GM21447 (cell line): ENCODE measurements around the gene LPAR3.

Source experiments
- ATAC-seq: cut with Tn5 transposase; IDR thresholded peaks from one replicate; pipeline ENCODE4 v1.9.1; 2021; ENCODE audit not compliant: unreplicated experiment

LPAR3 gene

DNA sequence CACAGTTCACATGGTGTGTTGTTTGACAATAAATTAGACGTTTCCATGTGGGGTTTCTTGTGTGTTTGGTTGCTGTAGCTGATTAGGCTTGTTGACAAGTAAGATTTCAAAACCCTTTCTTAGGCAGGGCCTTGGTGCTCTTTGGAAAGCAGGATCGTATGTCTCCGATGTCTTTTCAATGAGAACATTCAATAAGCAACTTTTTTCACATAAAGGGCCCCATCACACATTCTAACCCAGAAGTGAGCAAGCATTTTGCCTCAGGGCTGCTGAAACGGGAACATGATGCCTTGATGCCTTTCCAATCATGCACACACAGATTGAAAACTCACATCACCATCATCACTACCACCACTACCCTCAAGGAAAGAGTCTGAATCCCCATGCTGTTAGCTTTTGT, 33.1 kb downstream of the LPAR3 start:
- ATAC-seq, result no peak

DNA sequence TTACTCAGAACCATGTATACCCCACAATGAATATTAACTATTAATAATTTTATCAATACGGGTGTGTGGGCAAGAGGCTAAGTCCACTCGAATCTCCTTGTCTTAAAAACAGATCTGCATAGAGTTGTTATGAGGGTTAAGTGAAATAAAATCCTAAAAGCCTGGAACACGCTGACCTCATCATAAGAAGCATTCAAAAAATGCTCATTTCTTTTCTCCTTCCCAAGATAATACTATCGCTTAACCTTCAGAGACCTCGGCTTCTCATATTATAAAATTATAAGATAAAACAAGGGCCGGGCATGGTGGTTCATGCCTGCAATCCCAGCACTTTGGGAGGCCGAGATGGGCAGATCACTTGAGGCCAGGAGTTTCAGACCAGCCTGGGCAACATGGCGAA, 35.1 kb downstream of the LPAR3 start:
- no peak for ATAC-seq

DNA sequence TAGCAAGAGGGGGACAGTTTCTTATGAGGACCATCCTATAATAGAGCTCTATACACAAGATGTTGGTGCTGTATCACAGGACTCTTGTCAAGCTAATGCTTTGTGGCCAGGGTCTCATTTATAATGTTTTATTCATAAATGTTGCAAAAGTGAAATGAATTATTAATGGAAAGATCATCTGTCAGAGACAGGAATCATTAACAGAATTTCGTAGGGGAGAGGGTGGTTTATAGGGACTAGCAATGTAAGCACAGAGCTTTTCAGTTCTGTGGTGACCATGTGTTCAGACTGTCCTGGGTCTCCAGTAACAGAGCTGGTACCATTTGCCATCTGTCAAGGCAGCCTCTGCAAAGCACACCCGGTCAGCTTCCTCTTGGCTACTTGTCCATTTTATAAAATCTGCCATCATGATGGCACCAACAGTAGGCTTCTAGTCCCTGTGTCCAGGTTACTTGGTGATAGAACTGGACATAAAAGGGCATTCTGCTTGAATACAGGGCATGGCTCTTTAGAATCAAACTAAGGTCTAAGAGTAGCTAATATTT, 36.2 kb downstream of the LPAR3 start:
- no peak for ATAC-seq

DNA sequence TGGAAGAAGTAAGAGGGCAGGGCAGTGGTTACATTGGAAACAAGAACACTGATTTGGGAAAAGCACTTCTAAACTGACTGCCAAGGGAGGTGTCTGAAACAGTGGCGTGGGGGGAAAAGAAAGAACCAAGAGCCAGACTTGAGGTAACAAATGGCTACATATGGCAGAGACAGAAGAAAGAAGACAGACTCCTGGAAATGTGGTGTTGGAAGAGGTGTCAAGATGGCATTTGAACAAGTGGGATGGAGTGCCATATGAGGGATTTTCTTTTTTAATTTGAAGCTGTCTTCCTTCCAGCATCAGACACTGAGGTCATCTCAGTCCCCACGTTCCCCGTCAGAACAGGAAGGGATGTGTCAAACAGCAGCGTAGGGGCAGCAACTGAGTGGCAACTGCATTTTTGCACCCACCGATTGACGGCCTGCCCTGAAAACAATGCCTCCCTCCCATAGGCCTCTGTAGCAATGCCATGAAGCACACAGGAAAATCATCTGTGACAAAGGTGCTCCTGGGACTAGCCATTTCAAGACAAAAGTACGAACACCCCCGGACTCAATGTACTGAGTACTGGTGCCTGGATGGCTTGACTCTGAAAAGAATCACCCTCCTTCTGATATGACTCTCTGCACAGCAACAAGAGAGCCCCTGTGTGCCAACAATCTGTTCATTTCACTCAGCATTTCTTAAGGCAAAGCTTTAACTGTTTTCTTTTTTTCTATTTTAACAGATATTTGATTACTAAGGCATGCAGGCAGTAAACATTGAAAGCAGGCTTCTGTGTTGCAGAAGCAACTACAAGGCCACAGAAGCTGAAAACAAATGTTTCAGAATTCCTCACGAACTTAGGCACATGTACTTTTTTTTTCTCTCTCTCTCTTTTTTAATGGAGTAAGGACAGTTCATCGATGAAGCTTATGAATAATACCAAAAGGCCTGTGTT, 37.0 kb downstream of the LPAR3 start:
- ATAC-seq, result no peak

DNA sequence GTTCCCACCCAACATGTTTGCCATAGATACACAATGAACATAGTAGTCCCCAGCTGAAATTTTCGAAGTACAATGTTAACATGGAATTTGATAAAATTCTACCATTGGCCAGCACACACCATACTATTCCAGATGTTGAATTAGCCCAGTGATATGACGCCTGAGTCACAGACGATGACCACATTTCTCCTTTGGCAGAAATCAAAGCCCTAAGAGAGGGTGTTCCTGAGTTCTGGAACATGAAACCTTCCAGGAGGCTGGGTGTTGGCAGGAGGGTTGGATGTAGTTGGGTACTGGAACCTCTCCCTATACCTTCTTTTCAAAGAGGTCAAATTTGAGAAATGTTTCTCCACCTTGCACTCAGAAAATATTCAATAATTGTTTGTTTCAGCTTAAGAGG, 37.8 kb downstream of the LPAR3 start:
- no peak for ATAC-seq

DNA sequence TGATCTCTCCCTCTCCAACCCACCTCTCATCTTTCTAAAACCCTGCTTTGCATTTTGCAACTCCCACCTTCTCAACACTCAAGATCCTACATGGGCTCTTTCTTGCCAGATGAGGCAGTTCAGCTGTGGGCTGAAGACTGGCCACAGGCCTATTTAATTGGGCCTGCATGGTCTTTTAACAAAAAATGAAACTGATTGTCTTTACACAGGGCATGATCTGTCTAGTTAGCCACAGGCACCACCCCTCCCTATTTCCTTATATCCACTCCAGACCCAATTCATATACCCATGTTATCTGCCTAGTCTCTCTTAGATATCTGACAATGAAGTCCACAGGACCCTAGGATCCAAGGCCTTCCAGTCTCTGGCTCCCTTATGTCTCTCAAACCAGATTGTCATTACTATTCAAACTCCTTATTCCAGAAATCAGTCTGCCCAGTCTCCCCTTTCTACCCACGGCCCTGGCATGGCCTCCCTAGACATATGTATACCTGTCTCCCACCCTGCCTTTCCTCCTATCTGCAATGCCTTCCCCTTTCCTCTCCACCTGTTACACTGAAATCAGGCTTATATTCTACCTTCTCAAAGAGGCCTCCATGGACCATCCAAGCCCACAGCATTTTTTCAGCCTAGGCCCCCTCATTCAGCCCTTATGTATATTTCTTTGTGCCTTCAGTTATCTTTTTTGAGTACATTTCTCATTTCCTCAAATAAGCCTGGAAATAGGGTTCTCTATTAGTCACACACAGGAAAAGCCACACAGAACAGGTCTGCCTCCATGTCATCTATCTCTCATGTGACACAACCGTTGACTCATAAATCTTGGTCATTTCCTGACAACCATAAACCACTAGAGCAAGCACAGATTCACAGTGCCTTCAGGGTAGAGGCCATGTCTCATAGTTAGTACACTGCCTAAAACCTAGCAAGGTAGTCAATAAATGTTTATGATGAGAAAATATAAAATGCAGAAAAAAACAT, 39.0 kb downstream of the LPAR3 start:
- peak; percentile 98 for ATAC-seq

DNA sequence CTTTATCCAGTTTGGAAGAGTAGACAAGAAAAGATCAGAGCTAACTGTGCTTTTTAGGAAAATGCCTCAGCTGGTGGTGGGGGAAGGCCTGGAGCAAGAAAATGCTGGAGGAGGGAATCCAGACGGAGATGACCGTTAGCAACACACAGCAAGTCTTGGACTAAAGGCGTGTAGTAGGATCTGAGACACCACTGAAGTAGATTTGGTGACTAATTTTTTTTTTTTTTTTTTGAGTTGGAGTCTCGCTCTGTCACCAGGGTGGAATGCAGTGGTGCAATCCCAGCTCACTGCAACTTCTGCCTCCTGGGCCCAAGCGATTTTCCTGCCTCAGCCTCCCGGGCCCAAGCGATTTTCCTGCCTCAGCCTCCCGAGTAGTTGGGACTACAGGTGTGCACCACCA, 41.2 kb downstream of the LPAR3 start:
- ATAC-seq, result no peak

DNA sequence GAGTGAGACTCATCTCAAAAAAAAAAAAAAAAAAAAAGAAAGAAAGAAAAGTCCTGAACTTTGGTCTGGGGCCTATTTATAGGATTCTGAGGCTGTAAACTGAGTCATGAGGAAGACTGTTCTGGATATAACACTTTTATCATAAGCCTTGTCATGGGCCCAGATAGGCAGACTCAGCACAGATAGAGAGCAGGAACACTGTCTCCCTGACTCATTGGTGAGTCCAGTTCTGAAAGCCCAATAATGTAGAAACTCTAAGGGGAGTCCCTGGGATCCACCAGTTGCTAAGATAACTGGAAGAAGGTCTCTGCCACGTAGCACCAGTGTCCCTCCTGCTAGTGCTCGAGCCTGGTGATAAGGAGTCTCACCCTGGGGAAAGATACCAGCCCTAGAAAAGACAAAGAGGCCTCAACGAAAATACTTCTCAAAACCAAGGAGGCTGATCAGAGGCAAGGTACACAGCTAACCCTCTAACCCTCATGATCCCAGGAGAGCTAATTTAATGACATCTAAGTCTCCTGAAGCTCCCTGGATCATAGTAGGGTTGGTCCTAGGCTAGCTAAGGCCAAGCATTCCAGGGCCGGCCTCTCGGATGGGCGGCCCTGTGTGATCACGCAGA, 43.5 kb downstream of the LPAR3 start:
- no peak for ATAC-seq

DNA sequence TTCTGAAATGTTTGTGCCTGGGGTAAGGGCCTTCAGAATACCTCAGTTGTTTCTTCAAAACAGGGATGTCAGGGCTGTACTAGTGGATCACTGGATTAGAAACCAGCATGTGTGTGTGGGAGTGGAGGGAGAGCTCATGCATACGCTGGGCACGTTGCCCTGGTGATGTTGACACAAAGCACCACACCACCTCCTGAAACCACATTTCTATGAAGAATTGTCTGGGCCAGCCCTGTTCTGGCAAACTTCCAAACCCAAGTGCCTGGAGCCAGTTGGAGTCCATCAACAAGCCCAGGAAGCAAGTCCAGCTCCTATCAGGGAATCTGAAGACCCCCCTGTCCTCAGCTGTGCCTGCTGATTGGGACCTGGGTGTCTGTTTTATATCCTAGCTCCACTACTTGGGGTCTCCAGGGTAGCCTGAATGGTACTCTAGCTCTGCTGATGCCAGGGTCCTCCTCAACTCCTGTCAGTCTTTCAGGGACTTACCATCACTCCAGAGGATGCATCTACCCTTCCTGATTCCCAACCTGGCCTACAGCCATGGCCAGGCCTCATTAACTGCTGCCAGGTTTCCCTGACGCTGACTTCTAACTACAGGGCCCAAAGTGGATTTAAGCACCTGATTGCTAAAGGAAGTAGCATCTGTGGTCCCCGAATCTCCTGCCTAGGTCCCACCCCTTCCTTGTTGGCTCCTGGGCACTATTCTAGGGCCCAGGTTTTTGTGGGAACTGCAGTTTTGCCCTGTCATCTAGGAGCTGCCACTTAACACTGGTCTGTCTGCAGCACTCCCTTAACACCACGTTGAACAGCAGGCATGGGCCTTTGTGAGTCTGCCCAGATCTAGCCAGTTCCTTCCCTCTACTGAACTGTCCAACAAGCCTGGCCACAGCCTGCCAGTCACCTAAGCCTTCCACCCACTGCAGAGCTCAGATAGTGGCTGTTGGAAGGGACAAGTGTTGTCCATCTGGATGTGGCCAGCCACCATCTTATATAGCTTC, 45.5 kb downstream of the LPAR3 start:
- ATAC-seq, result peak; percentile 59

DNA sequence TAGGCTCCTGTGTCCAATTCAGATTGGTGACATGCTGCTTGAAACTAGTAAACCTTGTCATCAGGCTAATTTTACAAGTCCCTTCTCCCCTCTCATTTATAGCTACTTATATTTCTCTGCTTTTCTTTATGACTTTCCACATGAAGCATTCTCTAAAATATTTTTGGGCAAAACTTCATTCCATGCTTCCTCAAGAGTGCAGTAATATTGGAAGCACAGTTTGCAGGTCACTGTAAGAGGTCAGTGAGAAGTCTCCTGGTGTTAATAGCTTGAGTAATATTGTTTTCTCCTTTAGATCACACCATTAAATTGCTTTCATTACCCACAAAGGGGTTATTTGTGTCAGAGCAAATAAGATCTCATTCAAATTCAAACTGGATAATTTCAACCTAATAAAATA, 46.6 kb downstream of the LPAR3 start:
- no peak for ATAC-seq

DNA sequence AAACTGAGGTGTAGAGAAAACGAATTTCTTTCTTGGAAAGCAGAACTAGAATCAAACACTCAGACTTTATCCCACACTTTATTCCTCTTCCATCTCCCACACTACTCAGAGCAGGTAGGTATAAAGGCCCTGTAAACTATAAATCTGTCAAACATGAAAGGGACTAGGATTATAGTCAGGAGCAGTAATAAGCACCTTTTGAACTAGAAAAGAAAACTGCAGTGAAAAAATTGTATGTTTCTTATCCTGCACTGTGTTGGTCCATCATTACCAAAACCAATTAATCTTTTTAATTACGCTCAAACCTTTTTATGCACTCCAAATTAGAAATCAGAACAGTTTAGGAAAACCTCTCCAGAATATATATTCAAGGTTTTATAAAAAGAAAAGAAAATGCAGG, 47.6 kb downstream of the LPAR3 start:
- no peak for ATAC-seq

DNA sequence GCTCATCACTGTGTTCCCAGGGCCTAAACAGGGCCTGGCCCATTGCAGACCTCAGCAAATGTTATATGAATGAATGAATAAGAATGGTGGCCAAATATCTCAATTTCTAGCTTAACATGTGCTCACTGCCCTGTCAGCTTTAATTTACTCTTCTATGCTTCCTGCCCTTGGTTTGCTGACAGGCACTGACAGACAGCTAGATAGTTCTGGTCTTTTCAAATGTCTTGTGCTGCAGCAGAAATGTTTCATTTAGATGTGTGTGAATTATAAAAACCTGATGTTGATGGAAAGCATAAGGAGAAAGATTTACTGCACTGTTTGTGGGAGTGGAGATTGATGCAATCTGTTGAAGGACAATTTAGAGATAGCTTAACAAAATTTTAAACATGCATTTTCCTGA, 48.9 kb downstream of the LPAR3 start:
- ATAC-seq, result no peak

DNA sequence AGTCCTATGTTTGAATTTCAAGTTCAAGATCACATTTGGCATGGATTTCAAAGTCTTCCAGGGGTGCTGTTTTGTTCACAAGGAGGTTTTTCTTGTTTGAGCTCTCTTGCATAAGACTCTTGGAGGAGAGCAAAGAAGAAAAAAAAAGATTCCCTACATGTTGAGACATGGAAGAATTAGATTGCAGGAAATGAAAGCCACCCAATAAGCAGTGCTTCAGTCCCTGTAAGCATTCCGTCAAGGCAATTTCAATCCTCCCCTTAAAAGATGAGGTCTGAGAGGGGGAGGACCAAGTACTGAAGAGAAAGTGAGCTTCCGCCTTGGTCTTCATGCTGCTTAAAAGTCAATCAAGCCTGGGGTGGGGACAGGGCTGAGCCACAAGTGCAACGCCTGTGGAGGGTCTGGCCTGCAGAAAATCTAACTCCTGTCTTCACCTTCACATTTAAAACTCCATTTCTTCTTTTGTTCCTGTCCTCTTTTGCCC, 50.2 kb downstream of the LPAR3 start:
- ATAC-seq, result no peak

DNA sequence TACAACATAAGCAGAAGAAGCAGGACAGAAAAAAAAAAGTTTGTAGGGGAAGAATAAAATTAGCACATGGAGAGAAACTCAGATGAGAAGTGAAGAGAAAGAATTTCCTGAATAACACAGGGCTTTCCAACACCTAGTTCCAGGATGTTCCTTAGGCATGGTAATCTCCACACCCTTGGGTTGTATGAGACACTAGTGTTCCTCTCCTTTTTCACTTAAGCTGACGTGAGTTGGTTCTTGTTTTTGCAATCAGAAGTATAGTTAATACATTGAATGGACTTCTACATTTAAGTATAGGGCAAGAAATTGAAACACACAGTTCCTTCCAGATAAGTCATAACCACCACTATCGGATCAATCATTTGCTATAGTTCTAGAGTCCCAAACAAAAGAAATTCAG, 51.0 kb downstream of the LPAR3 start:
- no peak for ATAC-seq

DNA sequence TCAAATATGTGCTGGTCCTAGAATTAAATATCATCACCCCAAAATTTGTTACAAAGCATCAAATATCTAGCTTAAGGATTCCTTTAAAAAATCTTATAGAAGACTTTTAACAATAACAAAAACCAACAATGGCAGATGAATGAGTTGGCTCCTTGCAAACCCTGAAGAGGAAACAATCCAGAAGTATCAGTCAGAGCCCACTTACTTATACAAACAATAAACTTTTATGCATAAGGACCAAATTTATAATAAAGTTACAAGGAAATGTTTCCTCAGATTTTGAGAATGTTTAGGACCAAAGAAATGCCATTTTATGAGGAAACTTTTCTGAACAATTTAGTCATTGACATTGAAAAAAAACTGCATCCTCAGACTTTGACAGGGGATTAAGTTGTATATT, 52.7 kb downstream of the LPAR3 start:
- no peak for ATAC-seq

DNA sequence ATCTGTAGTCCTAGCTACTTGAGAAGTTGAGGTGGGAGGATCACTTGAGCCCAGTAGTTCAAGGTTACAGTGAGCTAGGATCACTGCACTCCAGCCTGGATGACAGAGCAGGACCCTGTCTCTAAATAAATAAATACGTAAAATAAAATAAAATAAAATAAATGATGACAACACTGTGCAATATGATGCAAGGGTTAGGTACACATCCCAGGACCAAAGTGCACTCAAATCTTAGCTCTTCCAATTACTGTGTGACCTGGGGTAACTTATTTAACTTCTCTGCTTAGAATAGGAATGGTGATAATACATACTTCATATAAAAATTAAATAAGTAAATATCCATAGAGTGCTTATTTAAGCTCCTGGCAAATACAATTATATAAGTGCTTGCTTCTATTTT, 53.5 kb downstream of the LPAR3 start:
- no peak for ATAC-seq

DNA sequence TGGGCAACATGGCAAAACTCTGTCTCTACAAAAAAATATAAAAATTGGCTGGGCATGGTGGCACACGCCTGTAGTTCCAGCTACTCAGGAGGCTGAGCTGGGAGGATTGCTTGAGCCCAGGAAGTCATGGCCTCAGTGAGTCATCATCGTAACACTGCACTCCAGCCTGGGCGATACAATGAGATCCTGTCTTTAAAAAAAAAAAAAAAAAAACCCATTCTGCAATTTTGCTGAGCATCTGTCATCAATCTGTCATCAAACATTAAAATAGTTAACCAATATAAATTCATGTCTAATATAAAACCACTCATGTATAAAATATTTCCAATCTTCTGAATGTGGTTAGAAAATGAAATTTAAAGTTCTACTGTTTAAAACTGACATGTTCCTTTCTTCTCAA, 56.9 kb downstream of the LPAR3 start:
- ATAC-seq, result no peak

DNA sequence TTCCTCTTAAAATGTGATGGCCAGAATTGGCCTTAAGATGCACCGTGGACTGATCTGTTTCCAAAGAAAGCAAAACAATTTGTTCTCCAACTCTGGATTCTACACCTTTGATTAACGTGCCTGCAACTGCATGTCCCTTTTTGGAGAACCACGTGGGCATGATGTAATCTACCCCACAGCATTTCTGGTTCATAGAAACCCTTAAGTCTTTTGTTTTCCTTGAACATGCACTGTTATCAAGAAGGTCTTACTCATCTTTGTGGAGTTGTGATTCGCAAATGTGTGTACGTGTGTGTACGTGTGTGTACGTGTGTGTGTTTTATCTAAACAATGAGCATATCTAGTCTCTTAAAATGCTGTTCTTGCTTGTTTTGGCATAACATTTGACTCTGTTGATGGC, 57.8 kb downstream of the LPAR3 start:
- ATAC-seq, result no peak

DNA sequence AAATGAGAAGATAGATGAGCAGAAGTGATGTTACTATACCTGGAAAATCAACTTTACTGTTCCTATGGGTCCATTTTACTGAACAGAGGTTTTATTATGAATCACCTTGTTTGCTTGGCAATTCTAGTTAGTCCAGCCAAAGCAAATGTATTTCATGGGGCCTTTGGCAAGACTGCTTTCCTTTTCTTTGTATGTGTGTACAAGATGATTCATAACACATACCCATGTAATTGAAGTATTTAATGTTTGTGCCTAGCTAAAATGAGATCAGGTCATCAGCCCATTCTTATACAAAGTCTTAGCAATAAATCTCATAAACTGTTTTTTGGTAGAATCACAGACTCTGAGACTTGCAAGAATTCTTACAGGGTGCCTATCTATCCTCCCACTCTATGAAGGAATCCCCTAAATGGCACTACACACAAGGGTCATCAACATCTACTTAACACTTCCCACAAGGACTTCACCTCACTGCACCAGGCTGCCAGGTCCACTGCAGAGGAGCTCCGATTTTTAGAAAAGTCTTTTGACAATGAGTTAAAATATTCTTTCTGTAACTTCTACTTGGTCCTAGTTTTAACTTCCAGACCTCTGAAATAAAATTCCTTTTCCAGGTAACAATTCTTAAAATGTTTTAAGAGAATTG, 58.5 kb downstream of the LPAR3 start:
- no peak for ATAC-seq
